GM21529 (cell line): Measurements from ENCODE around the gene PROM1.

Experiments used
- ATAC-seq: cut with Tn5 transposase; IDR thresholded peaks from one replicate; pipeline ENCODE4 v1.9.1; 2021; ENCODE audit not compliant: unreplicated experiment

The PROM1 gene

GRCh38 chr4:15951781-15952180 is 132.0 kb downstream of the PROM1 start:
- ATAC-seq = no peak

DNA sequence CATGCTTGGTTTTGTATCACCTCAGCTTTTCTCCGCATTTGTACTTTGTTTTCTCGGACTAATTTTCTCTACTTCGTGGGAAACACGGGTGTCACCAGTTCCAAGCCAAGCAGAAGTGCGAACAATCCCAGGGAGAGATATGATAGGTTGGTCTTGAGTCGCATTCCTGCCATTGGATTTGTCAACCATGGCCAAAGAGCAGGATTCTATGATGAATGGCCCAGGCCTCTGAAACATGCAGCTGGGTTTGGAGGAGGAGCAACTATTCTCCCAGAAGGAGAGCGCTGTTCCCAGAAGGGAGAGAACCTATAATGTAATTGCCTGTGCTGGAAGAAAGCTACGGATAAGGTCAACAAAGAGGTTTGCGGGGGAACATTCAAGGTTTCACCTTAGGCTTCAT is 135.0 kb downstream of the PROM1 start:
- ATAC-seq = no peak

- ATAC-seq = no peak
Measured at GRCh38 chr4:15947684-15948083, 136.1 kb downstream of the PROM1 start.

DNA sequence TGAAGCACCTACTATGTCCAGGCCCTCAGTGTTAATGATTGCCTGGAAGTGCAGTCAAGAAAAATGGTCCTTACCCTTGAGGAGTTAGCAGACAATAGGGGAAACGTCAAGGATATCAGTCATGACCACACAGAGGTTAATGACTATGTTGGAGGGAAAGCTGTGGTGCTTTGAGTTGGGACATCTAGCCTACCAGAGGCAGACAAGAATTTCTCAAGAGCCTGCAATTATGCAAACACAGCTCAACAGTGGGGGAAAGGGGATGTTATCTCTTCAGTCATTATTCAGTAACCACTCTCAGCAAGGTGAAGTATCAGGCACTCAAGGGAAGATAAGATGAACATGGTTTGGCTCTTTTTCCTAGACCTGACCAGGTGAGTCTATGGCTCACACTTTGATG is 138.3 kb downstream of the PROM1 start:
- ATAC-seq = no peak

GRCh38 chr4:15944895-15945294 is 138.9 kb downstream of the PROM1 start:
- ATAC-seq = no peak

DNA sequence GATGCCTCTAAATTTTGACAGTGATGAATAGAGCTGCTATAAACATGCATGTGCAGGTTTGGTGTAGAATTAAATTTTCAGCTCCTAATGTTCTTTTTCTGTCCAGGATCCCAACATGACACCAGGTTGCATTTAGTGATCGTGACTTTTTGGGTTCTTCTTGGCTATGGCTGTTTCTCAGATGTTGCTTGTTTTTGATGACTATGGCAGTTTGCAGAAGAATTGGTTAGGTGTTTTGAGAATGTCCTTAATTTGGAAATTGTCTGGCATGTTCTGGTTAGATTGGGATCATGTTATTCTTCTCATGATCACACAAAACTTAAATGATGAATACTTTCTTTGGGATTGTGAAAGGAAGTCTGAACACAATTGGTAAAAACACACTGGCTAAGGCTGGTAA is 141.5 kb downstream of the PROM1 start:
- no peak for ATAC-seq

DNA sequence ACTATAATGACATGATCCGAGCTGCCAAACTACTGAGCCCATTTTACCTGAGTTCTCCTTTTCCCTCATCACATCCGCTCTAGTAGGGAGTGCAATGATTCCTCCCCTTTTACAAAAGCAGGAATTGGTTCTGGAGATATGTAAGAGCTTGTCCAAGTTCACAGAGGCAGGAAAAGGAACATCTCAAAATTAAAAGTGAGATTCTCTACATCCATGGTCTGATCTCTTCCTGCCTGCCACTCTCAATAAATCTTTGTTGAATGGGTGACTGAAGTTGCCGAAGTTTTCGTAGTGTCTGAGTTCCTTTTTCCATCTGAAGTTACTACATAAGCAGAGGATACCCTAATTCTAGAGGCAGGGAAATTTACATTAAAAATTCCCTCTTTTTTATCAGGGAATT is 145.2 kb downstream of the PROM1 start, which contains the start of gene FGFBP1:
FGFBP1 (minus strand) TSS at position 101 of the 400 bp plus-strand sequence. CDS start 2,108 bp downstream, outside the sequence.
- no peak for ATAC-seq

GRCh38 chr4:15938182-15938581 is 145.6 kb downstream of the PROM1 start:
- no peak for ATAC-seq

- no peak for ATAC-seq
Measured at GRCh38 chr4:15936495-15936894, 147.3 kb downstream of the PROM1 start.

- no peak for ATAC-seq
Measured at GRCh38 chr4:15935504-15936402, 148.1 kb downstream of the PROM1 start.

GRCh38 chr4:15934259-15934658 is 149.6 kb downstream of the PROM1 start:
- no peak for ATAC-seq

- ATAC-seq = no peak
Measured at GRCh38 chr4:15931451-15932210, 152.2 kb downstream of the PROM1 start.

DNA sequence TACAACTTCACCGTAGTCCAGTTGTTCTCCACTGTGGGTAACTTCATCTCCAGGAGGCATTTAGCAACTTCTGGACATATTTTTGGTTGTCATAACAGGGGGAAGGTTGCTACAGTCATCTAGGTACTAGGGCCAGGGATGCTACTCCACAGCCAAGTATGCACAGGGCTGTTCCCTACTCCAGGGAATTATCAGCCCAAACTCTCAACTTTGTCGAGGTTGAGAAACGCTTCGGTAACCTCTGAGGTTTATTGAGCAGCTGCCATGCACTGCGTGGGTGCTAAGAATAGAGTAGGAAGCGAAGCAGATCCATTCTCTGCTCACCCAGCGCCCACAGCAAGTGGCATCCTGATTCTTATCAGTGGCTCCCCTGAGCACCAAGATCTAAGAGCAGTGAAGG is 153.5 kb downstream of the PROM1 start:
- peak; percentile 51 for ATAC-seq

DNA sequence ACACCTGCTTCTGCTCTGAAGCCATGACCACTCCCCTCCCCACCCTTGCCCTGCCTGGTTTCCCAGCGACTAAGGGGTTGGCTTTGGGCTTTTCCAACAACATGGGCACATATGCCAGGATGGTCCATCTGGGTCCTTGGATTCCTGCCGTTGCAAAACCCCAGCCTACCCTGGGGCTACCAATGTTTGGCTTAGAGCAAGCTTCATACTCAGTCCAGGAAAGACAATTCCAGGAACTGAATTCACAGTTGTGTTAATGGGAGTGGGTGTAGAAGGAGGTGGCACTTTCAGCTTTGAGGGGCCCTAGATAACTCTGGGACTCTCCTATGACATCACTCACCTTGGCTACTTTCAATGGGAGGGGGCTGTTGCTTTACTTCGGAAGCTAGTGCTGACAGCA is 154.3 kb downstream of the PROM1 start:
- no peak for ATAC-seq

DNA sequence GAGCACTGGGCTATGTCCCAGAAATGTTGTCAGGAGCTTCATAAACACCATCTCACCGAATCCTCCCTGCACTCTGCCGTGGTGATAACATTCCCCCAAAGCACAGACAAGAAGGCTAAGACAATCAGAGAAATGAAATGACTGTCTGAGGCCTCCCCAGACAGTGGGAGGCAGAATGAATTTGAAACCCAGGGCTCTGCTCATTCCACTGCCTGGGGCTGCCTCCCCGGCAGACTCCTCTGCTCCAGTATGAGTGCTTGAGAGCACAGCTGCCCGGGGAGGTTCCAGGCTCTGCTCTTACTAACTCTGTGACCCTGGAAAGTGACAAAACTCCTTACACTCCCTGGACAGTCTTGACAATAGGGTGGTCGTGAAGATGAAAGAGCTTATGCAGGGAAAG is 154.9 kb downstream of the PROM1 start:
- ATAC-seq = no peak

DNA sequence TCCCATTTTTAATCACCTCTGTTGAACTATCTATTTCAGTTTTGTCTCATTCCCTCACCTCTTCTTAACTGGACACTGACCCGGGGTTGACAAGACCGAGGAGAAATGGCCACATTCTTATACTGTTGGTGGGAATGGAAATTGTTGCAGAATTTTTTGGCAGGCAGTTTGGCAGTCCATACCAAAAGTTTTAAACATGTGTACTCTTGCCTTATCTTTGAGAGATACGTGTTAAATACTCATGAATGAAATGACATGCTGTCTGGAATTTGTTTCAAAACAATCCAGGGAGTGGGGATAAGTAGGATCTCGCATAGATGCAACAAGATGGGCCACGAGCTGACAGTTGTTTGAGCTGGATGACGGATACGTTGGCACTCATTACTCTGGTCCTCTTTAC is 157.3 kb downstream of the PROM1 start:
- ATAC-seq = no peak

DNA sequence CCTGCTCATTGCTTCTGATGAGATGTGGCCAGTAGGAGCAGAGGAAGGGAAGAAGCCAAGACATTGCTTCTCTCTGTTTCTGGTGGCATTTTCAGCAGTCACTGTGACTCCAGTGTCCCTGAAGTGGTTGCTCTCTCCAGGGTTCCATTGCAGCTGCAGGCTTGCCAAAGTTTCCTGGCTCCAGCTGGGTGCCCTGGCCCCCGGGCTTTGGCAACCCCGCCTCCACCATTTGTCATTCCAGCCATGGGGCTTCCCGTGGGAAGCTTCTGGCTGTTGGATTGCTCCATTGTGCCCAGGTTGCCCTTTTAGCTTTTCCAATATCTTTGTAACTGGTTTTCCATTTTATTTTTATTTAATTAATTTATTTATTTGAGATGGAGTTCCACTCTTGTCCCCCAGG is 158.0 kb downstream of the PROM1 start:
- no peak for ATAC-seq

GRCh38 chr4:15921592-15921932 is 162.3 kb downstream of the PROM1 start:
- no peak for ATAC-seq

GRCh38 chr4:15920723-15921591 is 162.9 kb downstream of the PROM1 start:
- ATAC-seq = no peak

GRCh38 chr4:15918484-15919129 is 165.2 kb downstream of the PROM1 start:
- ATAC-seq = no peak
